K562 (cell line): Measurements from ENCODE around the gene GABPB2. TPM values are rescaled to one million over a fixed set of nuclear protein-coding genes. Genes with fewer than 3 reads are reported as not detected.

Experiments used
- BCL6 ChIP-seq: fragments of 250-450 bp; sonication (Bioruptor Pico); IDR thresholded peaks from 2 replicates; pipeline ENCODE4 v1.4.0; 2020
- CHAMP1 ChIP-seq: fragments of 450-650 bp; IDR thresholded peaks from 2 replicates; pipeline ENCODE4 v1.6.1; 2016; ENCODE audit warnings: mild to moderate bottlenecking
- DPF2 ChIP-seq: fragments of 450-650 bp; IDR thresholded peaks from 2 replicates; pipeline ENCODE4 v1.6.1; 2016
- ELF4 ChIP-seq: fragments of 450-650 bp; formaldehyde crosslinking; IDR thresholded peaks from 2 replicates; pipeline ENCODE4 v1.4.0; 2022; ENCODE audit warnings: missing genetic modification characterization
- HSF4 ChIP-seq: fragments of 250-450 bp; sonication (Bioruptor Pico); IDR thresholded peaks from 2 replicates; pipeline ENCODE4 v2.1.2; 2022; ENCODE audit warnings: mild to moderate bottlenecking, moderate library complexity, borderline replicate concordance
- IRF9 ChIP-seq: fragments of 450-650 bp; IDR thresholded peaks from 2 replicates; pipeline ENCODE4 v1.6.1; 2016; ENCODE audit warnings: missing biosample characterization, missing genetic modification characterization
- RBBP5 ChIP-seq: fragments of 200-600 bp; sonication (generic); IDR thresholded peaks from 2 replicates; pipeline ENCODE4 v1.6.1; 2012; ENCODE audit warnings: borderline replicate concordance, mild to moderate bottlenecking, low read length, control low read depth, inconsistent platforms; ENCODE audit not compliant: insufficient read depth, poor library complexity, severe bottlenecking
- TOE1 ChIP-seq, 2 experiments: fragments of 450-650 bp in 1 of 2; sonication (generic) in 1 of 2; formaldehyde crosslinking in 1 of 2; IDR thresholded peaks; 2 replicates each; pipeline versions ENCODE4 v1.7.1 to v1.8.0; 2016 to 2022; ENCODE audit warnings: borderline replicate concordance in 2 of 2, mild to moderate bottlenecking in 2 of 2, antibody characterized with exemption in 1 of 2, inconsistent platforms in 1 of 2, low read depth in 1 of 2, missing genetic modification reagents in 1 of 2, moderate library complexity in 1 of 2
- ZBTB43 ChIP-seq: sonication (generic); formaldehyde crosslinking; IDR thresholded peaks from 2 replicates; pipeline ENCODE4 v1.8.0; 2023; ENCODE audit warnings: mild to moderate bottlenecking, missing genetic modification reagents
- ZKSCAN8 ChIP-seq: fragments of 200-800 bp; sonication (Bioruptor generic); IDR thresholded peaks from 2 replicates; pipeline ENCODE4 v1.6.1; 2016; ENCODE audit warnings: missing genetic modification characterization, missing compliant biosample characterization
- ZNF445 ChIP-seq: fragments of 250-450 bp; sonication (Bioruptor Pico); IDR thresholded peaks from 2 replicates; pipeline ENCODE4 v1.4.0; 2020; ENCODE audit warnings: low read depth, mild to moderate bottlenecking, moderate library complexity
- polyA plus RNA-seq, 8 experiments: library from polyadenylated mRNA; depleted of rRNA in 4 of 8; stranded (reverse) in 5 of 8; unstranded in 3 of 8; fragments of >200 nt; fragmentation: Nextera tagmentation in 2 of 8; fragmentation: Illumina TruSeq in 1 of 8; extraction: Ambion mirVana in 2 of 8; extraction: Trizol in 1 of 8; gene quantifications; 2 replicates each; pipeline versions ENCODE4 v1.2.1 to v1.2.3, GENCODE V29; 2011 to 2014; ENCODE audit warnings: inconsistent platforms in 1 of 8, missing spikeins in 1 of 8
- total RNA-seq, 7 experiments: library from RNA; depleted of rRNA in 6 of 7; stranded (reverse); fragments of >200 nt in 6 of 7; fragmentation: Illumina TruSeq in 2 of 7; extraction: Trizol in 2 of 7; gene quantifications; 2 replicates each; pipeline versions ENCODE4 v1.2.1 to v1.2.3, GENCODE V29; 2011 to 2021; ENCODE audit warnings: low replicate concordance in 1 of 7
- TF ChIP-seq, protein P1 (sequence below): fragments of 450-650 bp; IDR thresholded peaks from 2 replicates; pipeline ENCODE4 v1.6.1; 2018; ENCODE audit not compliant: partially characterized antibody
- TF ChIP-seq, protein P2 (sequence below), 2 experiments: fragments of 150-350 bp in 1 of 2; IDR thresholded peaks; 2 replicates each; pipeline ENCODE4 v1.6.1; 2012 to 2016; ENCODE audit warnings: low read depth in 2 of 2, low read length in 2 of 2, mild to moderate bottlenecking in 1 of 2, moderate library complexity in 1 of 2

GABPB2 gene
- total and polyA plus RNA-seq, 9 of the 15 experiments (the other 6 are each of a cell fraction or from before 2014, with no cell fraction given) = 2.2 to 13.3 (median 6.1) TPM

GRCh38 chr1:151070474-151071276, at the start of gene GABPB2 (continued):
- TF ChIP-seq ZBTB43 = peak; percentile 72
- TF ChIP-seq TOE1 (IDR thresholded peaks at IDR 0.05; ENCODE audit: borderline replicate concordance) = peak; percentile 86
- peak; percentile 87; the same call in 1 of the 2 replicates for TF ChIP-seq TOE1 (CRISPR knock-in tag; IDR thresholded peaks at IDR 0.05; ENCODE audit: borderline replicate concordance, low read depth)
- no peak; the same call in none of the 2 replicates for TF ChIP-seq IRF9 (tag)
- TF ChIP-seq, protein P1, sequence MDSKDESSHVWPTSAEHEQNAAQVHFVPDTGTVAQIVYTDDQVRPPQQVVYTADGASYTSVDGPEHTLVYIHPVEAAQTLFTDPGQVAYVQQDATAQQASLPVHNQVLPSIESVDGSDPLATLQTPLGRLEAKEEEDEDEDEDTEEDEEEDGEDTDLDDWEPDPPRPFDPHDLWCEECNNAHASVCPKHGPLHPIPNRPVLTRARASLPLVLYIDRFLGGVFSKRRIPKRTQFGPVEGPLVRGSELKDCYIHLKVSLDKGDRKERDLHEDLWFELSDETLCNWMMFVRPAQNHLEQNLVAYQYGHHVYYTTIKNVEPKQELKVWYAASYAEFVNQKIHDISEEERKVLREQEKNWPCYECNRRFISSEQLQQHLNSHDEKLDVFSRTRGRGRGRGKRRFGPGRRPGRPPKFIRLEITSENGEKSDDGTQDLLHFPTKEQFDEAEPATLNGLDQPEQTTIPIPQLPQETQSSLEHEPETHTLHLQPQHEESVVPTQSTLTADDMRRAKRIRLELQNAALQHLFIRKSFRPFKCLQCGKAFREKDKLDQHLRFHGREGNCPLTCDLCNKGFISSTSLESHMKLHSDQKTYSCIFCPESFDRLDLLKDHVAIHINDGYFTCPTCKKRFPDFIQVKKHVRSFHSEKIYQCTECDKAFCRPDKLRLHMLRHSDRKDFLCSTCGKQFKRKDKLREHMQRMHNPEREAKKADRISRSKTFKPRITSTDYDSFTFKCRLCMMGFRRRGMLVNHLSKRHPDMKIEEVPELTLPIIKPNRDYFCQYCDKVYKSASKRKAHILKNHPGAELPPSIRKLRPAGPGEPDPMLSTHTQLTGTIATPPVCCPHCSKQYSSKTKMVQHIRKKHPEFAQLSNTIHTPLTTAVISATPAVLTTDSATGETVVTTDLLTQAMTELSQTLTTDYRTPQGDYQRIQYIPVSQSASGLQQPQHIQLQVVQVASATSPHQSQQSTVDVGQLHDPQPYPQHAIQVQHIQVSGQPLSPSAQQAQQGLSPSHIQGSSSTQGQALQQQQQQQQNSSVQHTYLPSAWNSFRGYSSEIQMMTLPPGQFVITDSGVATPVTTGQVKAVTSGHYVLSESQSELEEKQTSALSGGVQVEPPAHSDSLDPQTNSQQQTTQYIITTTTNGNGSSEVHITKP = no peak
- peak; percentile 94 for TF ChIP-seq CHAMP1
- peak; percentile 91 for TF ChIP-seq RBBP5
- peak; percentile 97 for TF ChIP-seq ELF4 (CRISPR knock-in tag)
- no peak for TF ChIP-seq ZKSCAN8
- TF ChIP-seq BCL6 = no peak
- TF ChIP-seq HSF4 (CRISPR knock-in tag) = no peak
- TF ChIP-seq, protein P2, sequence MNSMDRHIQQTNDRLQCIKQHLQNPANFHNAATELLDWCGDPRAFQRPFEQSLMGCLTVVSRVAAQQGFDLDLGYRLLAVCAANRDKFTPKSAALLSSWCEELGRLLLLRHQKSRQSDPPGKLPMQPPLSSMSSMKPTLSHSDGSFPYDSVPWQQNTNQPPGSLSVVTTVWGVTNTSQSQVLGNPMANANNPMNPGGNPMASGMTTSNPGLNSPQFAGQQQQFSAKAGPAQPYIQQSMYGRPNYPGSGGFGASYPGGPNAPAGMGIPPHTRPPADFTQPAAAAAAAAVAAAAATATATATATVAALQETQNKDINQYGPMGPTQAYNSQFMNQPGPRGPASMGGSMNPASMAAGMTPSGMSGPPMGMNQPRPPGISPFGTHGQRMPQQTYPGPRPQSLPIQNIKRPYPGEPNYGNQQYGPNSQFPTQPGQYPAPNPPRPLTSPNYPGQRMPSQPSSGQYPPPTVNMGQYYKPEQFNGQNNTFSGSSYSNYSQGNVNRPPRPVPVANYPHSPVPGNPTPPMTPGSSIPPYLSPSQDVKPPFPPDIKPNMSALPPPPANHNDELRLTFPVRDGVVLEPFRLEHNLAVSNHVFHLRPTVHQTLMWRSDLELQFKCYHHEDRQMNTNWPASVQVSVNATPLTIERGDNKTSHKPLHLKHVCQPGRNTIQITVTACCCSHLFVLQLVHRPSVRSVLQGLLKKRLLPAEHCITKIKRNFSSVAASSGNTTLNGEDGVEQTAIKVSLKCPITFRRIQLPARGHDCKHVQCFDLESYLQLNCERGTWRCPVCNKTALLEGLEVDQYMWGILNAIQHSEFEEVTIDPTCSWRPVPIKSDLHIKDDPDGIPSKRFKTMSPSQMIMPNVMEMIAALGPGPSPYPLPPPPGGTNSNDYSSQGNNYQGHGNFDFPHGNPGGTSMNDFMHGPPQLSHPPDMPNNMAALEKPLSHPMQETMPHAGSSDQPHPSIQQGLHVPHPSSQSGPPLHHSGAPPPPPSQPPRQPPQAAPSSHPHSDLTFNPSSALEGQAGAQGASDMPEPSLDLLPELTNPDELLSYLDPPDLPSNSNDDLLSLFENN (IDR thresholded peaks at IDR 0.05; ENCODE audit: low read depth in 2 of 2, low read length in 2 of 2) = peak in 1 of 2 experiments; percentile 71; a peak in 1 of 4 replicates
- peak; percentile 83 for TF ChIP-seq DPF2
- no peak for TF ChIP-seq ZNF445
